RWPE2 (cell line): ENCODE measurements around the gene MAX.

Experiments used
- ATAC-seq: fragments of 200-7000 bp; cut with Tn5 transposase; 3 replicates; pipeline ENCODE4 v1.9.1; 2021; ENCODE audit warnings: low read depth
- DNase-seq: peaks from one replicate; pipeline ENCODE4 v3.0.0-alpha.2; 2020; ENCODE audit warnings: low spot score
- H3K27ac ChIP-seq: fragments of 450-650 bp; 2 replicates; pipeline ENCODE4 v1.5.1; 2017; ENCODE audit warnings: mild to moderate bottlenecking; ENCODE audit not compliant: poor library complexity, severe bottlenecking
- H3K27me3 ChIP-seq: fragments of 250-450 bp; sonication (Bioruptor Pico); 2 replicates; pipeline ENCODE4 v1.5.1; 2021; ENCODE audit warnings: mild to moderate bottlenecking, moderate library complexity; ENCODE audit not compliant: insufficient read depth, poor library complexity, severe bottlenecking
- H3K36me3 ChIP-seq: fragments of 250-450 bp; sonication (Bioruptor Pico); 2 replicates; pipeline ENCODE4 v1.5.1; 2020; ENCODE audit warnings: low read depth, mild to moderate bottlenecking, moderate library complexity
- H3K4me1 ChIP-seq: fragments of 250-450 bp; sonication (Bioruptor Pico); 2 replicates; pipeline ENCODE4 v1.5.1; 2021; ENCODE audit warnings: mild to moderate bottlenecking, moderate library complexity; ENCODE audit not compliant: insufficient read depth, poor library complexity, severe bottlenecking
- H3K4me3 ChIP-seq: fragments of 250-450 bp; sonication (Bioruptor Pico); 2 replicates; pipeline ENCODE4 v1.5.1; 2021; ENCODE audit warnings: mild to moderate bottlenecking, moderate library complexity; ENCODE audit not compliant: severe bottlenecking
- H3K9me3 ChIP-seq: fragments of 250-450 bp; sonication (Bioruptor Pico); 2 replicates; pipeline ENCODE4 v1.5.1; 2021; ENCODE audit warnings: mild to moderate bottlenecking, moderate library complexity; ENCODE audit not compliant: severe bottlenecking
- CTCF ChIP-seq: fragments of 450-650 bp; IDR thresholded peaks from one replicate; pipeline ENCODE4 v1.5.1; 2017; ENCODE audit warnings: mild to moderate bottlenecking, moderate library complexity; ENCODE audit not compliant: poor library complexity, severe bottlenecking

Gene MAX

GRCh38 chr14:65026526-65026925, 75.8 kb downstream of the MAX start:
- no peak for DNase-seq

GRCh38 chr14:65025818-65026217, 76.5 kb downstream of the MAX start:
- DNase-seq (no peak), ATAC-seq (no peak)
- no peak overlapping the region for H3K27ac ChIP-seq
- no peak for TF ChIP-seq CTCF
- H3K9me3 ChIP-seq: no peaks in the 10 kb centered on the region
- no peak overlapping the region for H3K4me3 ChIP-seq
- peaks cover 22% of the 10 kb centered on the region for H3K36me3 ChIP-seq
- no peaks in the 10 kb centered on the region for H3K27me3 ChIP-seq
- H3K4me1 ChIP-seq: no peaks in the 10 kb centered on the region

More at GRCh38 chr14:65026526-65026925, 75.8 kb downstream of the MAX start:
- H3K4me1 ChIP-seq: no peaks in the 10 kb centered on the region
- no peak for TF ChIP-seq CTCF
- H3K36me3 ChIP-seq: peaks cover 22% of the 10 kb centered on the region
- no peak overlapping the region for H3K4me3 ChIP-seq
- no peaks in the 10 kb centered on the region for H3K27me3 ChIP-seq
- no peak for ATAC-seq
- H3K9me3 ChIP-seq: no peaks in the 10 kb centered on the region
- H3K27ac ChIP-seq: no peak overlapping the region
